PC-9 (cell line): ENCODE measurements around the gene TRIM44. TPM values are rescaled to one million over a fixed set of nuclear protein-coding genes. Genes with fewer than 3 reads are reported as not detected.

Experiments
- BruUV-seq: library from RNA; stranded (reverse); fragments of 400-500 nt; replicated peaks from 2 replicates; lab custom pipeline; 2021; lab: Mats Ljungman, UMichigan
- CTCF ChIA-PET: fragments of 300-600 bp; sonication (Branson Sonifier 250); formaldehyde crosslinking; loops from one replicate; lab custom pipeline; 2022; ENCODE audit warnings: antibody characterized with exemption; lab: Charles Lee
- POLR2A ChIA-PET: fragments of 300-600 bp; sonication (Branson Sonifier 250); formaldehyde crosslinking; loops from one replicate; lab custom pipeline; 2022; ENCODE audit warnings: antibody characterized with exemption; ENCODE audit not compliant: unreplicated experiment; lab: Charles Lee
- DNase-seq, 2 experiments: peaks; one replicate each; pipeline versions ENCODE4 v3.0.0 to v3.0.0-alpha.2; 2015 to 2022; ENCODE audit warnings: mixed read lengths in 1 of 2
- H2AFZ ChIP-seq: fragments of 200-600 bp; sonication (generic); 2 replicates; pipeline ENCODE4 v1.8.1; 2017; ENCODE audit warnings: antibody characterized with exemption
- H3F3A ChIP-seq: fragments of 200-600 bp; sonication (generic); 2 replicates; pipeline ENCODE4 v1.8.1; 2017; ENCODE audit warnings: antibody characterized with exemption, mild to moderate bottlenecking, low read depth; ENCODE audit not compliant: insufficient read depth
- H3K27ac ChIP-seq: fragments of 200-600 bp; sonication (generic); 2 replicates; pipeline ENCODE4 v1.6.1; 2016; ENCODE audit warnings: mixed run types
- H3K27me3 ChIP-seq: fragments of 200-600 bp; sonication (generic); 2 replicates; pipeline ENCODE4 v1.6.1; 2016; ENCODE audit warnings: low read depth, mixed run types; ENCODE audit not compliant: insufficient read depth
- H3K36me3 ChIP-seq: fragments of 200-600 bp; sonication (generic); 2 replicates; pipeline ENCODE4 v1.6.1; 2016; ENCODE audit warnings: low read depth, mixed run types
- H3K4me1 ChIP-seq: fragments of 200-600 bp; sonication (generic); replicated peaks from 2 replicates; pipeline ENCODE4 v1.6.1; 2016; ENCODE audit warnings: mixed run types; ENCODE audit not compliant: insufficient read depth
- H3K4me2 ChIP-seq: fragments of 200-600 bp; sonication (generic); 2 replicates; pipeline ENCODE4 v1.6.1; 2017; ENCODE audit warnings: mixed run types
- H3K4me3 ChIP-seq: fragments of 200-600 bp; sonication (generic); 2 replicates; pipeline ENCODE4 v1.6.1; 2016; ENCODE audit warnings: mixed run types
- H3K79me2 ChIP-seq: fragments of 200-600 bp; sonication (generic); 2 replicates; pipeline ENCODE4 v1.6.1; 2017; ENCODE audit warnings: low read depth, mixed run types
- H3K9me2 ChIP-seq: fragments of 200-600 bp; sonication (generic); 2 replicates; pipeline ENCODE4 v1.8.1; 2017; ENCODE audit warnings: mild to moderate bottlenecking; ENCODE audit not compliant: insufficient read depth
- H3K9me3 ChIP-seq: fragments of 200-600 bp; sonication (generic); 2 replicates; pipeline ENCODE4 v1.8.1; 2016; ENCODE audit warnings: low read depth; ENCODE audit not compliant: insufficient read depth
- H4K20me1 ChIP-seq: fragments of 200-600 bp; sonication (generic); 2 replicates; pipeline ENCODE4 v1.8.1; 2017; ENCODE audit not compliant: insufficient read depth
- EZH2 ChIP-seq: fragments of 200-600 bp; sonication (generic); IDR thresholded peaks from 2 replicates; pipeline ENCODE4 v1.8.0; 2017; ENCODE audit warnings: antibody characterized with exemption, low read depth
- intact Hi-C: fragments of 100-400 bp; cut with micrococcal nuclease; formaldehyde crosslinking; loops from one replicate; pipeline ENCODE4 v1.10.0; 2022; ENCODE audit not compliant: unreplicated experiment
- total RNA-seq: library from RNA; stranded (reverse); gene quantifications from 2 replicates; pipeline ENCODE4 v1.2.3, GENCODE V29; 2021
- TF ChIP-seq, protein P1 (sequence below): fragments of 200-600 bp; sonication (generic); conservative IDR thresholded peaks from 2 replicates; pipeline ENCODE4 v1.6.1; 2017; ENCODE audit warnings: mixed run types, antibody characterized with exemption, mild to moderate bottlenecking, moderate library complexity

The TRIM44 gene
- total RNA-seq, 1 experiment from 2014 or later, result 100 TPM

DNA sequence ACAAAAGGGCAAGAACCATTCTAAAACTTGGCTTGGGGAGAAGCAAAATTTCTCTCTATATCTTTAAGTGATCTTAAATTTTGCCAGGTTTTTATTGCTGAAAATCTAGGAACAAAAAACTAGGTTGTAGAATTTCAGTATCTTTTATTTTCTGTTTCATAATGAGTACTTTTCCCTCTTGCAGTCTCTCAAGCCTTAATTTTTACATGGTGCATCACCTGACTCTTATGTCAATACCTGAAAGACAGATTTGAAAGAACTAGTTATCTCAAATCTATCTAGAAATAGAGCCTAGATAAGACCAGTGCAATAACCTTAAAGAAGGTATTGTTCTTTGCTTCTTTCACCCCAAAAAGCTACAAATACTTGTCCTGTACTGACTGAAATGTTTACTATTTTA lies 122.1 kb downstream of the TRIM44 start:
- intact Hi-C loops, result no loop called here
- H3K4me2 ChIP-seq, result no peak overlapping the region
- no peak overlapping the region for H2AFZ ChIP-seq
- H3K4me1 ChIP-seq, result 0 out of 2 replicates have a peak, but pooled peaks cover 4% of the 10 kb centered on the region
- H4K20me1 ChIP-seq, result peaks cover 9% of the 10 kb centered on the region; the same call in 1 of the 2 replicates
- no peak overlapping the region for H3K27ac ChIP-seq
- H3K36me3 ChIP-seq, result no peaks in the 10 kb centered on the region
- no TSS peak for BruUV-seq
- peaks cover 3% of the 10 kb centered on the region; the same call in 1 of the 2 replicates for H3F3A ChIP-seq
- H3K9me2 ChIP-seq, result no peaks in the 10 kb centered on the region
- H3K4me3 ChIP-seq, result no peak overlapping the region
- POLR2A ChIA-PET, result no interaction called here
- peaks cover 27% of the 10 kb centered on the region for H3K79me2 ChIP-seq
- CTCF ChIA-PET, result no interaction called here
- TF ChIP-seq EZH2, result no peak
- TF ChIP-seq, protein P1, sequence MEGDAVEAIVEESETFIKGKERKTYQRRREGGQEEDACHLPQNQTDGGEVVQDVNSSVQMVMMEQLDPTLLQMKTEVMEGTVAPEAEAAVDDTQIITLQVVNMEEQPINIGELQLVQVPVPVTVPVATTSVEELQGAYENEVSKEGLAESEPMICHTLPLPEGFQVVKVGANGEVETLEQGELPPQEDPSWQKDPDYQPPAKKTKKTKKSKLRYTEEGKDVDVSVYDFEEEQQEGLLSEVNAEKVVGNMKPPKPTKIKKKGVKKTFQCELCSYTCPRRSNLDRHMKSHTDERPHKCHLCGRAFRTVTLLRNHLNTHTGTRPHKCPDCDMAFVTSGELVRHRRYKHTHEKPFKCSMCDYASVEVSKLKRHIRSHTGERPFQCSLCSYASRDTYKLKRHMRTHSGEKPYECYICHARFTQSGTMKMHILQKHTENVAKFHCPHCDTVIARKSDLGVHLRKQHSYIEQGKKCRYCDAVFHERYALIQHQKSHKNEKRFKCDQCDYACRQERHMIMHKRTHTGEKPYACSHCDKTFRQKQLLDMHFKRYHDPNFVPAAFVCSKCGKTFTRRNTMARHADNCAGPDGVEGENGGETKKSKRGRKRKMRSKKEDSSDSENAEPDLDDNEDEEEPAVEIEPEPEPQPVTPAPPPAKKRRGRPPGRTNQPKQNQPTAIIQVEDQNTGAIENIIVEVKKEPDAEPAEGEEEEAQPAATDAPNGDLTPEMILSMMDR, result no peak
- H3K27me3 ChIP-seq, result no peaks in the 10 kb centered on the region
- DNase-seq, result no peak
- no peaks in the 10 kb centered on the region for H3K9me3 ChIP-seq

DNA sequence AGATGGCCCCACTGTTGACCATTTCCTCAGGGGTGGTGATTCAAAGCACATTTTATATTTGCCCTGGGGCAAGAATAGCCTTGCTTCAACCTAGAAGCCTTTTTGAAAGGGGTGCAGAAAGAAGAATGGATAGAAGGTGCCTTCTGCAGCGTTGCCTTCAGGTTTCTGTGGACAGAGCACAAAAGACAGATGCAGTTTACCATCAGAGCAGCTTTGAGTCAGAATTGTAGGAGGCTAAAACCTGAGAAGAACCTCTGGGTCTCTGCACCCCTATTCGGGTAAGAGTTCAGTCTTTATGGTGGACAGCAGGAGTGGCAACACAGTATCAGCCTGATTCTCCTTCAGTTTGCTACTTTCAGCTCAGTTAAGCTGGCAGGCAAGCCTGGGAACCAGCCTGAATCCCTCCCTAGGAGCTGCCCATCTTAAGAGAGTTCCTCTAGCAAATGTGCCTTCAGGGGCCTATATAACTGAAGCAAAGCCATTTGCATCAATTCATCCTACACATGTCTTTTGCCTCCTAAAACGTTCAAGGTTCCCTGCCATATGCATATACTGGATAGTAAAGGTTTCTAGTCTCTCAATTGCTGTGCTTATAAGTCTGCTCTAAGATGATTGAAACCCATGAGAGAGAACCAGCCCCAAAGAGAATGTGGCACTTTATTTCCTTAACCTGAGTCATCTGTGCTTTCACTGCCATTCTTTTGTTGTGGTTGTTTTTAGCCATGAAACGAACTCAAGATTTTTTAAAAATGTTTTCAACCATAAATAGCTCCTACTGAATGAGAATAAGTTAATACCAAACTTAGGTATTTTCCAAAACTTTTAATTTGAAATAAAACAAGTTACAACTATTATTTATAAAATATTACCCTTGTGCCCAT lies 123.0 kb downstream of the TRIM44 start:
- intact Hi-C loops, result no loop called here
- Histone ChIP-seq H4K20me1 (peaks cover 9% of the 10 kb centered on the region; the same call in 1 of the 2 replicates), H3K36me3 (no peaks in the 10 kb centered on the region)

DNA sequence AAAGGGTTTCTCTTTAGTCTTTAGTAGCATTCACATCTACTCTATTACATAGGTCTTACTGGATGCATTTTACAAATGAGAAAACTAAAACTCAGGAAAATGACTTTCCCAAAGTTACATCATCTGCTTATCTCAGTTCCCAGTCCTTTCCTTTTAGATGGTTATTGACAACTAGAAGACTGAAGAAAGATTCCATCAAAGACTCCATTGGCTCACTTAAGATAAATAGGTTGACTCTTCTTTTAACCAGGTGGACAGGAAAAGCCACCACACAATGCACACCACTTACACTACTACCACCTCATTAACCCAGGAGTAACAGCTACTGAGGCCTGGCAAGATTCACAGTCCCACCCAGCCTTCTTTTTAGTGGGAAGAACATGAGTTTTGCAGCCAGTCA lies 123.6 kb downstream of the TRIM44 start:
- BruUV-seq, result no TSS peak

More for the DNA sequence above, 123.0 kb downstream of the TRIM44 start:
- Histone ChIP-seq H3K4me2 (no peak overlapping the region), H3K9me3 (no peaks in the 10 kb centered on the region), H3K9me2 (no peaks in the 10 kb centered on the region), H3F3A (no peaks in the 10 kb centered on the region), H3K27me3 (no peaks in the 10 kb centered on the region), H3K4me3 (no peak overlapping the region), H3K27ac (no peak overlapping the region), H3K79me2 (peaks cover 25% of the 10 kb centered on the region), H3K4me1 (0 out of 2 replicates have a peak, but pooled peaks cover 4% of the 10 kb centered on the region), H2AFZ (no peak overlapping the region)
- no TSS peak for BruUV-seq
- POLR2A ChIA-PET, result interaction anchor here (0.6 to 0.7 kb wide), 2 partner anchors 9 to 92 kb away, joined by 3 to 7 read pairs; no protein-coding TSS in a partner anchor
- CTCF ChIA-PET, result interaction anchor here (0.7 kb wide), 2 partner anchors 36 to 412 kb away, joined by 3 to 7 read pairs; no protein-coding TSS in a partner anchor
- TF ChIP-seq, protein P1, result no peak
- no peak for TF ChIP-seq EZH2
- DNase-seq, result no peak

More for the DNA sequence above, 123.6 kb downstream of the TRIM44 start:
- H3K4me2 ChIP-seq, result no peak overlapping the region
- H3K27me3 ChIP-seq, result no peaks in the 10 kb centered on the region
- no peaks in the 10 kb centered on the region for H3K36me3 ChIP-seq
- H3K4me1 ChIP-seq, result 0 out of 2 replicates have a peak, but pooled peaks cover 4% of the 10 kb centered on the region
- H3K9me2 ChIP-seq, result no peaks in the 10 kb centered on the region
- TF ChIP-seq EZH2, result no peak
- TF ChIP-seq, protein P1, result no peak
- no peak overlapping the region for H3K27ac ChIP-seq
- H3F3A ChIP-seq, result no peaks in the 10 kb centered on the region
- H3K4me3 ChIP-seq, result no peak overlapping the region
- peaks cover 9% of the 10 kb centered on the region; the same call in 1 of the 2 replicates for H4K20me1 ChIP-seq
- peaks cover 25% of the 10 kb centered on the region for H3K79me2 ChIP-seq
- DNase-seq, result no peak
- H3K9me3 ChIP-seq, result no peaks in the 10 kb centered on the region
- intact Hi-C loops, result no loop called here
- POLR2A ChIA-PET, result interaction anchor here (0.6 to 0.7 kb wide), 2 partner anchors 8 to 92 kb away, joined by 3 to 7 read pairs; no protein-coding TSS in a partner anchor
- H2AFZ ChIP-seq, result no peak overlapping the region
- CTCF ChIA-PET, result interaction anchor here (0.6 to 0.7 kb wide), 3 partner anchors 36 to 480 kb away, joined by 3 to 7 read pairs (median 4); no protein-coding TSS in a partner anchor
